GM21381 (cell line): ENCODE results near the gene DEFB132.

Experiments used
- ATAC-seq: cut with Tn5 transposase; IDR thresholded peaks from one replicate; pipeline ENCODE4 v1.9.1; 2021; ENCODE audit warnings: mild to moderate bottlenecking, moderate library complexity; ENCODE audit not compliant: unreplicated experiment

The DEFB132 gene

DNA sequence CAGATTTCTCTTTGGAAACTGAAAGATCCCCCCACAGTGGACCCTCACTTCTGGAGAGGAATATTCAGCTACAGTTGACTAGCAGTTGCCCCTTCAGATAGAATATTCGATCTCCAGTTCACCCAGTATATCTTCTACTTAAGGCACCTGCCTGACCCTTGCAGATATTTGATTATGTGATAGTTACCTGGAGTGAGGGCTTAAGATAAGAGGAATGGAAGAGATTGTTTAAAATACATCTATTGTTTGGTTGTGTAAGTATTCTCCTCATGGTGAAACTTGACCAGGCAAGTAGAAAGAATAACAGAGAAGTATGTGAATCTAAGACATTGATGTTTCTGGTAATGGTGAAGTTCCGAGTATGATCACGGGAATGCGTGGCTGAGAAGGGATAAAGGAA lies 38.3 kb downstream of the DEFB132 start:
- ATAC-seq: no peak

DNA sequence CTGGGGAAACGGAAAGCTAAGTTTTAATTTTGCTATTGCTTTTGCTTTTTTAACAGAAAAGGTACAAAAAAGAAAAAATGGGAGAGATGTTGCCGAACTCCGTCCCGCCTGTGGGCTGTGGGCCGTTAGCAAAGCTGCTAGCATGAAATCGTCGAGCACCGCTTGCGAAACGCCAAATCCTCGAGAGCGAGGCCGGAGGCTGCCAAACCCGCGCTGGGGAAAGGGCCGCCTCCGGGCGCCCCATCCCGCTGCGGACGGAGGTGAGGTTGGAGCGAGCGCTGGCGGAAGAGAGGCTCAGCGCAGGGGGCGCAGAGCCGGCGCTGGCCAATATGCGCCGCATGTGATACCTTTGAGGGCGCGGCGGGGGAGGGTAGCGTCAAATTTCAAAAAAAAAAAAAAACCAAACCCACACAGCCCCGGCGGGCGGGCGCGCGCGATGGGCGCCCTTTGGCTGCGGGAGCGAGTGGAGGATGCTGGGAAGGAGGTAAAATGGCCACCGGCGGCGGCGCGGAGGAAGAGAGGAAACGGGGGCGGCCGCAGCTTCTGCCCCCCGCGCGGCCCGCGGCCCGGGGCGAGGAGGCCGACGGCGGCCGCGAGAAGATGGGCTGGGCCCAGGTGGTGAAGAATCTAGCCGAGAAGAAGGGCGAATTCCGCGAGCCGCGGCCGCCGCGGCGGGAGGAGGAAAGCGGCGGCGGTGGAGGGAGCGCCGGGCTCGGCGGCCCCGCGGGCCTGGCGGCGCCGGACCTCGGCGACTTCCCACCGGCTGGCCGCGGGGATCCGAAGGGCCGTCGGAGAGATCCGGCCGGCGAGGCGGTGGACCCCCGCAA lies 39.8 kb downstream of the DEFB132 start, which contains the start of gene ZCCHC3:
Gene ZCCHC3, plus strand, starts transcription at position 473 of the 827 bp plus-strand sequence. Its CDS starts 17 bp downstream, at position 490.
- ATAC-seq: peak; percentile 63

DNA sequence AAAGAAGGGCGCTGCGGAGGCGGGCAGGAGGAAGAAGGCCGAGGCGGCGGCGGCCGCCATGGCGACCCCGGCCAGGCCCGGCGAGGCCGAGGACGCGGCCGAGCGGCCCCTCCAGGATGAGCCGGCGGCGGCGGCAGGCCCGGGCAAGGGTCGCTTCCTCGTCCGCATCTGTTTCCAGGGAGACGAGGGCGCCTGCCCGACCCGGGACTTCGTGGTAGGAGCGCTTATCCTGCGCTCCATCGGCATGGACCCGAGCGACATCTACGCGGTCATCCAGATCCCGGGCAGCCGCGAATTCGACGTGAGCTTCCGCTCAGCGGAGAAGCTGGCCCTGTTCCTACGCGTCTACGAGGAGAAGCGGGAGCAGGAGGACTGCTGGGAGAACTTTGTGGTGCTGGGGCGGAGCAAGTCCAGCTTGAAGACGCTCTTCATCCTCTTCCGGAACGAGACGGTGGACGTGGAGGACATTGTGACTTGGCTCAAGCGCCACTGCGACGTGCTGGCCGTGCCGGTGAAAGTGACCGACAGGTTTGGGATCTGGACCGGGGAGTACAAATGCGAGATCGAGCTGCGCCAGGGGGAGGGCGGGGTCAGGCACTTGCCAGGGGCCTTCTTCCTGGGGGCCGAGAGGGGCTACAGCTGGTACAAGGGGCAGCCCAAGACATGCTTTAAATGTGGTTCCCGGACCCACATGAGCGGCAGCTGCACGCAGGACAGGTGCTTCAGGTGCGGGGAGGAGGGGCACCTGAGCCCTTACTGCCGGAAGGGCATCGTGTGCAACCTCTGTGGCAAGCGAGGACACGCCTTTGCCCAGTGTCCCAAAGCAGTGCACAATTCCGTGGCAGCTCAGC lies 40.6 kb downstream of the DEFB132 start:
- ATAC-seq: peak; percentile 28

DNA sequence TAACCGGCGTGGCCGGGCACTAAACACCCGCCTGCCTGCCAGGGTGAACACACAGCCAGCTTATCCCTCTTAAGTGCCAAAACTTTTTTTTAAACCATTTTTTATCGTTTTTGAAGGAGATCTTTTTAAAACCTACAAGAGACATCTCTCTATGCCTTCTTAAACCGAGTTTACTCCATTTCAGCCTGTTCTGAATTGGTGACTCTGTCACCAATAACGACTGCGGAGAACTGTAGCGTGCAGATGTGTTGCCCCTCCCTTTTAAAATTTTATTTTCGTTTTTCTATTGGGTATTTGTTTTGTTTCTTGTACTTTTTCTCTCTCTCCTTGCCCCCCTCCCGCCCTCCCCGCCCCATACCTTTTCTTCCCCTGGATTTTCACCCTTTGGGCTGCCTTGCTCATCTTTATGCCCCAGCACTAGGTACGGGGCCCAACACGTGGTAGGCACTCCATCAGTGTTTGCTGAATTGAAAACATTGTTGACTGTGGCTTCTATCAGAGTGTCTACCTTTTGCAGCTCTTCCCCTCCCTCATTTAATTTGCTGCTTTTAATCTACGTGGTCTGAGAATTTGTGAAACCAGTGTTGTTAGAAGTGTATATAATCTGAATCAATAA lies 41.4 kb downstream of the DEFB132 start:
- ATAC-seq: no peak

GRCh38 chr20:300345-300990 lies 42.9 kb downstream of the DEFB132 start:
- ATAC-seq: no peak

DNA sequence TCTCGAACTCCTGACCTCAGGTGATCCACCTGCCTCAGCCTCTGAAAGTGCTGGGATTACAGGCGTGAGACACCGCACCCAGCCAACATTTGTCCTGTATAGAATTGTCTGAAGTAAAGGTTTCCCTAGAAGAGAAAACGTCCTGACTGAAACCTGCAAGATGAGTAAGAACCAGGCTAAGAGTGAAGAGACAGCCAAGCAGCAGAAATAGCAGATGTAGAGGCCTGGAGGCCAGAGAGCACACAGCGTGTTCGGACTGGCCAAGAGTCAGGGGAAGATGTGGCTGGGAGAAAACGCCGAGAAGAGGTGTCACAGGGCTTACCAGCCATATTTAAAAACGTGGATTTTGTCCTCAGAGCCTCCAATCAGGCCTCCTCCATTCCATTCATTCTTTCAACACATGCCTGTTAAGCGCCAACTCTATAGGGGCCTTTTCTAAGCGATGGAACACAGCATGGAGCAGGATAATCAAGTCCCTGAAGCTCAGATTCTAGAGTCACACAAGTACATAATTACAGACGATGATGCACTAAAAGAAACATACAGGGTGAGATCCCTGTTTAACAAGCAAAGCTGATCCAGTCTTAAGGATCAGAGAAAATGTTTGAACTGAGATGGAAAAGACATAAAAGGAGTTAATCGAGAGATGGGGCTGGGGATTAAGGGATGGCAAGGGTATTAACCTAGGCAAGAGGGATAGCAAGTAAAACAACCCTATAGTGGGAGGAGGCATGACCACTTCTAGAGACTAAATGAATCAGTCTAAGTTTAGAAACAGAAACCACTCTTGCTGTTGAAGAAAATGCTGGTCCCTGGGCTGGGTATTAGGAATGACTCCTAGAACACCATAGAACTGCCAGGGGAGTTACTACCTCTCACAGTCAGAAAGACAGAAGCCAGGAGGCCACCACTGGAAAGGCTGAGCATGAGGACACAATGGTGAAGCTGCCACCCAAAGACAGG lies 44.6 kb downstream of the DEFB132 start:
- no peak for ATAC-seq

DNA sequence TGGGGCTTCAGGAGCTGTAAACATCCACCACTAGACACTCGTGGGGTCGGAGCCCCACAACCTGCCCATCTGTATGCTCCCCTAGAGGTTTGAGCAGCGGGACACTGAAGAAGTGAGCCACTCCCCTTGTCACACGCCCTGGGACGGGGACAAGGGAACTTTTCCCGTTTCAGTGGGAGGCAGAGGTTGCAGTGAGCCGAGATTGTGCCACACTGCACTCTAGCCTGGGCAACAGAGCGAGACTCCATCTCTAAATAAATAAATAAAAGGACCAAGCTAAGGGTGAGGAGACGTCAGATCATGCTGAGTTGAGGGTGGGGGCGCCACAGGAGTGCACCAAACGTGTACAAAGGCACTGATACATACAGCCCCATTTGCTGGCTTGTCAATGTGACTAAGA lies 48.2 kb downstream of the DEFB132 start:
- ATAC-seq: no peak

DNA sequence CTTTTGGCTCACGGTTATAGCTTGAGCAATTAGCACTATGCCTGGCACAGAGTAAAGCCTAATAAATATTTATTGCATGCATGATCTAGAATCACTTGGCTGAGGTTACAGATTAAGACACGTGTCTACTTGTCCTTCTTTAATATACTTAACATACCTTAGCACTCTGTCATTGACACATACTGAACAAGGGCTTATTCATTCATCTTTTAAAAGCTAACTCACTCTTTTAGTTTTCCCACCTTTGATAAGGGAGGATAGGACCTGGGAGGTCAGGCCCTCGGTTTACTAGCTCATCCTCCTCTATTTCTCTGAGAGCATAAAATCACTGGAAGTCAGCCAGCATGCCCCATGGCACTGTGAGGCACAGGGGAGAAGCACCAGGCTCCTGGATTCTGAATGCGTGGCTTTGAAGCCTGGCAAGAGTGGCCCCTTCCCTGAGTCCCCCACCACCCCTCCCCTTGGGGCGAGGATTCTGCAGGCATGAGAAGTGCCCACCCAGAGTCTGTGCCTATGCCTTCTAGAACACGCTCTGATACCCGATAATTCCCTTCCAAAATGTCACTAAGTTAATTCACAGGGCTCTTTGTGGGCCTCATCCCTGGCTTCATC lies 51.0 kb downstream of the DEFB132 start:
- ATAC-seq: no peak

GRCh38 chr20:309306-309840 lies 51.8 kb downstream of the DEFB132 start:
- ATAC-seq: no peak

- peak; percentile 94 for ATAC-seq
Observed at GRCh38 chr20:309841-310644, 52.5 kb downstream of the DEFB132 start.

DNA sequence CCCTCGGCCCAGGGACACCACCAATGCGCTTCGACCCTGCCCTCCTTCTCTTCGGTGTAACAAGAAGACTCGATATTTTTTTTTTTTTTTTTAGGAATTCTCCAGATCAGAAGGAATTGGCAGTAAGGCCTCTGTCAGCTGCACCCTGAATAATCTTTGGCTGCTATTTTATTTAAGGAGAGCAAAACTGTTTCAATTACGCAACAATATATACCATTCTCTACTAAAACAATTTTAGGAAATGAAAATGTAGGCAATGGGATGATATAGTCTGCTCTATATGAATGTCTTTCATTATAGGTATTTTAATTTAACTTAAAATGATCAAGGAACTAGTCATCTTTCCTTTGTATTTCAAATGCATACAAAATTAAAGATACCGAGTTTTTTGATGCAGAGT lies 53.1 kb downstream of the DEFB132 start:
- no peak for ATAC-seq
